HepG2 (cell line): ENCODE results near the gene TYW1B. TPM values are rescaled to one million over a fixed set of nuclear protein-coding genes. Genes with fewer than 3 reads are reported as not detected.

ENCODE experiments used
- GABPB1 ChIP-seq: IDR thresholded peaks from 2 replicates; pipeline ENCODE4 v1.6.1; 2016; ENCODE audit warnings: mild to moderate bottlenecking, missing genetic modification reagents, moderate library complexity, missing compliant biosample characterization
- GATA4 ChIP-seq: sonication (generic); IDR thresholded peaks from 2 replicates; pipeline ENCODE4 v1.6.1; 2016; ENCODE audit warnings: antibody characterized with exemption, low read depth, borderline replicate concordance
- KLF15 ChIP-seq: sonication (generic); formaldehyde crosslinking; IDR thresholded peaks from 2 replicates; pipeline ENCODE4 v1.8.1; 2023; ENCODE audit warnings: borderline replicate concordance, mild to moderate bottlenecking, inconsistent platforms, missing genetic modification reagents, mixed read lengths
- NRL ChIP-seq: sonication (generic); formaldehyde crosslinking; IDR thresholded peaks from 2 replicates; pipeline ENCODE4 v1.5.0; 2020; ENCODE audit warnings: missing genetic modification reagents, mild to moderate bottlenecking, moderate library complexity, borderline replicate concordance
- PHF20 ChIP-seq: sonication (generic); formaldehyde crosslinking; IDR thresholded peaks from 2 replicates; pipeline ENCODE4 v1.5.0; 2020; ENCODE audit warnings: mild to moderate bottlenecking, missing genetic modification reagents
- SP5 ChIP-seq: IDR thresholded peaks from 2 replicates; pipeline ENCODE4 v1.6.1; 2016; ENCODE audit warnings: low read depth, borderline replicate concordance
- ZNF224 ChIP-seq: sonication (generic); formaldehyde crosslinking; IDR thresholded peaks from 2 replicates; pipeline ENCODE4 v1.5.0; 2020; ENCODE audit warnings: mild to moderate bottlenecking, missing genetic modification reagents
- polyA plus RNA-seq, 8 experiments: library from polyadenylated mRNA; depleted of rRNA in 3 of 8; stranded (reverse) in 7 of 8; unstranded in 1 of 8; fragments of >200 nt; fragmentation: Illumina TruSeq in 4 of 8; extraction: Trizol in 4 of 8; gene quantifications; 2 replicates each; pipeline versions ENCODE4 v1.2.1 to v1.2.3, GENCODE V29; 2011 to 2016; ENCODE audit warnings: low read depth in 4 of 8, missing spikeins in 1 of 8, mixed read lengths in 1 of 8; ENCODE audit not compliant: insufficient read depth in 1 of 8
- total RNA-seq, 5 experiments: library from RNA; depleted of rRNA; stranded (reverse); fragments of >200 nt; fragmentation: Illumina TruSeq; extraction: Trizol; gene quantifications; 2 replicates each; pipeline ENCODE4 v1.2.3, GENCODE V29; 2016; ENCODE audit warnings: low read depth in 1 of 5
- TF ChIP-seq, protein P1 (sequence below): sonication (generic); formaldehyde crosslinking; IDR thresholded peaks from 2 replicates; pipeline ENCODE4 v1.4.0; 2020; ENCODE audit warnings: missing genetic modification reagents
- TF ChIP-seq, protein P2 (sequence below): sonication (generic); formaldehyde crosslinking; IDR thresholded peaks from 2 replicates; pipeline ENCODE4 v1.4.0; 2020; ENCODE audit warnings: missing genetic modification reagents
- TF ChIP-seq, protein P3 (sequence below): sonication (generic); formaldehyde crosslinking; IDR thresholded peaks from 2 replicates; pipeline ENCODE4 v1.4.0; 2020; ENCODE audit warnings: missing genetic modification reagents, borderline replicate concordance
- TF ChIP-seq, protein P4 (sequence below): sonication (generic); formaldehyde crosslinking; IDR thresholded peaks from 2 replicates; pipeline ENCODE4 v1.5.1; 2020; ENCODE audit warnings: missing genetic modification reagents, mild to moderate bottlenecking, borderline replicate concordance
- TF ChIP-seq, protein P5 (sequence below): IDR thresholded peaks from 2 replicates; pipeline ENCODE4 v1.6.1; 2016; ENCODE audit warnings: low read depth, borderline replicate concordance
- TF ChIP-seq, protein P6 (sequence below): sonication (generic); formaldehyde crosslinking; IDR thresholded peaks from 2 replicates; pipeline ENCODE4 v1.8.0; 2022; ENCODE audit warnings: missing genetic modification reagents, mild to moderate bottlenecking, borderline replicate concordance
- TF ChIP-seq, protein P7 (sequence below): sonication (generic); formaldehyde crosslinking; IDR thresholded peaks from 2 replicates; pipeline ENCODE4 v1.9.0; 2022; ENCODE audit warnings: missing genetic modification reagents, mild to moderate bottlenecking, borderline replicate concordance

TYW1B gene
- total and polyA plus RNA-seq, 2 of the 13 experiments (the other 11 are each of a cell fraction or from before 2014, with no cell fraction given): 2.0 to 5.5 TPM

DNA sequence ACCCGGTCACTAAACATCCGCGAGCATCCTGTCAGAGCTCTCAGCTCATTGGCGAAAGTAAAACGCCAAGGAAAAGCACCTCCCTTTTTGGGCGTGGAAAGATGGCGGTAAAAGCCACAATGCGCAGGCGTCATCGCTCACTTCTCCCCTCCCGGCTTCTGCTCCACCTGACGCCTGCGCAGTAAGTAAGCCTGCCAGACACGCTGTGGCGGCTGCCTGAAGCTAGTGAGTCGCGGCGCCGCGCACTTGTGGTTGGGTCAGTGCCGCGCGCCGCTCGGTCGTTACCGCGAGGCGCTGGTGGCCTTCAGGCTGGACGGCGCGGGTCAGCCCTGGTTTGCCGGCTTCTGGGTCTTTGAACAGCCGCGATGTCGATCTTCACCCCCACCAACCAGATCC is 1.3 kb upstream of the TYW1B start (continued):
- TF ChIP-seq, protein P1, sequence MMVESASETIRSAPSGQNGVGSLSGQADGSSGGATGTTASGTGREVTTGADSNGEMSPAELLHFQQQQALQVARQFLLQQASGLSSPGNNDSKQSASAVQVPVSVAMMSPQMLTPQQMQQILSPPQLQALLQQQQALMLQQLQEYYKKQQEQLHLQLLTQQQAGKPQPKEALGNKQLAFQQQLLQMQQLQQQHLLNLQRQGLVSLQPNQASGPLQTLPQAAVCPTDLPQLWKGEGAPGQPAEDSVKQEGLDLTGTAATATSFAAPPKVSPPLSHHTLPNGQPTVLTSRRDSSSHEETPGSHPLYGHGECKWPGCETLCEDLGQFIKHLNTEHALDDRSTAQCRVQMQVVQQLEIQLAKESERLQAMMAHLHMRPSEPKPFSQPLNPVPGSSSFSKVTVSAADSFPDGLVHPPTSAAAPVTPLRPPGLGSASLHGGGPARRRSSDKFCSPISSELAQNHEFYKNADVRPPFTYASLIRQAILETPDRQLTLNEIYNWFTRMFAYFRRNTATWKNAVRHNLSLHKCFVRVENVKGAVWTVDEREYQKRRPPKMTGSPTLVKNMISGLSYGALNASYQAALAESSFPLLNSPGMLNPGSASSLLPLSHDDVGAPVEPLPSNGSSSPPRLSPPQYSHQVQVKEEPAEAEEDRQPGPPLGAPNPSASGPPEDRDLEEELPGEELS: peak; percentile 33; the same call in 1 of the 2 replicates
- TF ChIP-seq, protein P2, sequence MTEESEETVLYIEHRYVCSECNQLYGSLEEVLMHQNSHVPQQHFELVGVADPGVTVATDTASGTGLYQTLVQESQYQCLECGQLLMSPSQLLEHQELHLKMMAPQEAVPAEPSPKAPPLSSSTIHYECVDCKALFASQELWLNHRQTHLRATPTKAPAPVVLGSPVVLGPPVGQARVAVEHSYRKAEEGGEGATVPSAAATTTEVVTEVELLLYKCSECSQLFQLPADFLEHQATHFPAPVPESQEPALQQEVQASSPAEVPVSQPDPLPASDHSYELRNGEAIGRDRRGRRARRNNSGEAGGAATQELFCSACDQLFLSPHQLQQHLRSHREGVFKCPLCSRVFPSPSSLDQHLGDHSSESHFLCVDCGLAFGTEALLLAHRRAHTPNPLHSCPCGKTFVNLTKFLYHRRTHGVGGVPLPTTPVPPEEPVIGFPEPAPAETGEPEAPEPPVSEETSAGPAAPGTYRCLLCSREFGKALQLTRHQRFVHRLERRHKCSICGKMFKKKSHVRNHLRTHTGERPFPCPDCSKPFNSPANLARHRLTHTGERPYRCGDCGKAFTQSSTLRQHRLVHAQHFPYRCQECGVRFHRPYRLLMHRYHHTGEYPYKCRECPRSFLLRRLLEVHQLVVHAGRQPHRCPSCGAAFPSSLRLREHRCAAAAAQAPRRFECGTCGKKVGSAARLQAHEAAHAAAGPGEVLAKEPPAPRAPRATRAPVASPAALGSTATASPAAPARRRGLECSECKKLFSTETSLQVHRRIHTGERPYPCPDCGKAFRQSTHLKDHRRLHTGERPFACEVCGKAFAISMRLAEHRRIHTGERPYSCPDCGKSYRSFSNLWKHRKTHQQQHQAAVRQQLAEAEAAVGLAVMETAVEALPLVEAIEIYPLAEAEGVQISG (CRISPR knock-in tag): peak; percentile 65
- TF ChIP-seq, protein P3, sequence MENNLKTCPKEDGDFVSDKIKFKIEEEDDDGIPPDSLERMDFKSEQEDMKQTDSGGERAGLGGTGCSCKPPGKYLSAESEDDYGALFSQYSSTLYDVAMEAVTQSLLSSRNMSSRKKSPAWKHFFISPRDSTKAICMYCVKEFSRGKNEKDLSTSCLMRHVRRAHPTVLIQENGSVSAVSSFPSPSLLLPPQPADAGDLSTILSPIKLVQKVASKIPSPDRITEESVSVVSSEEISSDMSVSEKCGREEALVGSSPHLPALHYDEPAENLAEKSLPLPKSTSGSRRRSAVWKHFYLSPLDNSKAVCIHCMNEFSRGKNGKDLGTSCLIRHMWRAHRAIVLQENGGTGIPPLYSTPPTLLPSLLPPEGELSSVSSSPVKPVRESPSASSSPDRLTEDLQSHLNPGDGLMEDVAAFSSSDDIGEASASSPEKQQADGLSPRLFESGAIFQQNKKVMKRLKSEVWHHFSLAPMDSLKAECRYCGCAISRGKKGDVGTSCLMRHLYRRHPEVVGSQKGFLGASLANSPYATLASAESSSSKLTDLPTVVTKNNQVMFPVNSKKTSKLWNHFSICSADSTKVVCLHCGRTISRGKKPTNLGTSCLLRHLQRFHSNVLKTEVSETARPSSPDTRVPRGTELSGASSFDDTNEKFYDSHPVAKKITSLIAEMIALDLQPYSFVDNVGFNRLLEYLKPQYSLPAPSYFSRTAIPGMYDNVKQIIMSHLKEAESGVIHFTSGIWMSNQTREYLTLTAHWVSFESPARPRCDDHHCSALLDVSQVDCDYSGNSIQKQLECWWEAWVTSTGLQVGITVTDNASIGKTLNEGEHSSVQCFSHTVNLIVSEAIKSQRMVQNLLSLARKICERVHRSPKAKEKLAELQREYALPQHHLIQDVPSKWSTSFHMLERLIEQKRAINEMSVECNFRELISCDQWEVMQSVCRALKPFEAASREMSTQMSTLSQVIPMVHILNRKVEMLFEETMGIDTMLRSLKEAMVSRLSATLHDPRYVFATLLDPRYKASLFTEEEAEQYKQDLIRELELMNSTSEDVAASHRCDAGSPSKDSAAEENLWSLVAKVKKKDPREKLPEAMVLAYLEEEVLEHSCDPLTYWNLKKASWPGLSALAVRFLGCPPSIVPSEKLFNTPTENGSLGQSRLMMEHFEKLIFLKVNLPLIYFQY (CRISPR knock-in tag): peak; percentile 15; the same call in 1 of the 2 replicates
- TF ChIP-seq, protein P4, sequence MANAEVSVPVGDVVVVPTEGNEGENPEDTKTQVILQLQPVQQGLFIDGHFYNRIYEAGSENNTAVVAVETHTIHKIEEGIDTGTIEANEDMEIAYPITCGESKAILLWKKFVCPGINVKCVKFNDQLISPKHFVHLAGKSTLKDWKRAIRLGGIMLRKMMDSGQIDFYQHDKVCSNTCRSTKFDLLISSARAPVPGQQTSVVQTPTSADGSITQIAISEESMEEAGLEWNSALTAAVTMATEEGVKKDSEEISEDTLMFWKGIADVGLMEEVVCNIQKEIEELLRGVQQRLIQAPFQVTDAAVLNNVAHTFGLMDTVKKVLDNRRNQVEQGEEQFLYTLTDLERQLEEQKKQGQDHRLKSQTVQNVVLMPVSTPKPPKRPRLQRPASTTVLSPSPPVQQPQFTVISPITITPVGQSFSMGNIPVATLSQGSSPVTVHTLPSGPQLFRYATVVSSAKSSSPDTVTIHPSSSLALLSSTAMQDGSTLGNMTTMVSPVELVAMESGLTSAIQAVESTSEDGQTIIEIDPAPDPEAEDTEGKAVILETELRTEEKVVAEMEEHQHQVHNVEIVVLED (CRISPR knock-in tag): peak; percentile 35; the same call in 1 of the 2 replicates
- TF ChIP-seq, protein P5, sequence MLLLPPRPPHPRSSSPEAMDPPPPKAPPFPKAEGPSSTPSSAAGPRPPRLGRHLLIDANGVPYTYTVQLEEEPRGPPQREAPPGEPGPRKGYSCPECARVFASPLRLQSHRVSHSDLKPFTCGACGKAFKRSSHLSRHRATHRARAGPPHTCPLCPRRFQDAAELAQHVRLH (CRISPR knock-in tag): peak; percentile 30; the same call in 1 of the 2 replicates
- TF ChIP-seq, protein P6, sequence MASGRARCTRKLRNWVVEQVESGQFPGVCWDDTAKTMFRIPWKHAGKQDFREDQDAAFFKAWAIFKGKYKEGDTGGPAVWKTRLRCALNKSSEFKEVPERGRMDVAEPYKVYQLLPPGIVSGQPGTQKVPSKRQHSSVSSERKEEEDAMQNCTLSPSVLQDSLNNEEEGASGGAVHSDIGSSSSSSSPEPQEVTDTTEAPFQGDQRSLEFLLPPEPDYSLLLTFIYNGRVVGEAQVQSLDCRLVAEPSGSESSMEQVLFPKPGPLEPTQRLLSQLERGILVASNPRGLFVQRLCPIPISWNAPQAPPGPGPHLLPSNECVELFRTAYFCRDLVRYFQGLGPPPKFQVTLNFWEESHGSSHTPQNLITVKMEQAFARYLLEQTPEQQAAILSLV (CRISPR knock-in tag): peak; percentile 41; the same call in 1 of the 2 replicates
- 0 out of 2 replicates have a peak, but pooled peaks have one; percentile 25 for TF ChIP-seq KLF15 (CRISPR knock-in tag)
- TF ChIP-seq GATA4: peak; percentile 49; the same call in 1 of the 2 replicates
- TF ChIP-seq, protein P7, sequence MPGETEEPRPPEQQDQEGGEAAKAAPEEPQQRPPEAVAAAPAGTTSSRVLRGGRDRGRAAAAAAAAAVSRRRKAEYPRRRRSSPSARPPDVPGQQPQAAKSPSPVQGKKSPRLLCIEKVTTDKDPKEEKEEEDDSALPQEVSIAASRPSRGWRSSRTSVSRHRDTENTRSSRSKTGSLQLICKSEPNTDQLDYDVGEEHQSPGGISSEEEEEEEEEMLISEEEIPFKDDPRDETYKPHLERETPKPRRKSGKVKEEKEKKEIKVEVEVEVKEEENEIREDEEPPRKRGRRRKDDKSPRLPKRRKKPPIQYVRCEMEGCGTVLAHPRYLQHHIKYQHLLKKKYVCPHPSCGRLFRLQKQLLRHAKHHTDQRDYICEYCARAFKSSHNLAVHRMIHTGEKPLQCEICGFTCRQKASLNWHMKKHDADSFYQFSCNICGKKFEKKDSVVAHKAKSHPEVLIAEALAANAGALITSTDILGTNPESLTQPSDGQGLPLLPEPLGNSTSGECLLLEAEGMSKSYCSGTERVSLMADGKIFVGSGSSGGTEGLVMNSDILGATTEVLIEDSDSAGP (CRISPR knock-in tag): peak; percentile 68; the same call in 1 of the 2 replicates
- peak; percentile 69; the same call in 1 of the 2 replicates for TF ChIP-seq NRL (CRISPR knock-in tag)
- TF ChIP-seq SP5 (CRISPR knock-in tag): peak; percentile 10; the same call in 1 of the 2 replicates
- peak; percentile 70 for TF ChIP-seq PHF20 (CRISPR knock-in tag)
- peak; percentile 93 for TF ChIP-seq GABPB1 (CRISPR knock-in tag)
- TF ChIP-seq ZNF224: peak; percentile 79
